Activated CD8-positive, alpha-beta memory T cell treated with anti-CD3 and anti-CD28 coated beads, Interleukin-2, amount 10 ng/mL, durations not matched to agents 7 days and 5 days (primary cell): Measurements from ENCODE around the gene PCK2. TPM values are rescaled to one million over a fixed set of nuclear protein-coding genes. Genes with fewer than 3 reads are reported as not detected.

Experiments used
- ATAC-seq: fragments of 150-1000 bp; cut with Tn5 transposase; one replicate; pipeline ENCODE4 v1.10.0; 2021; ENCODE audit warnings: moderate library complexity
- CTCF ChIA-PET: fragments of 350-600 bp; sonication (Branson Sonifier 250); formaldehyde crosslinking; loops from one replicate; lab custom pipeline; 2021; ENCODE audit warnings: antibody characterized with exemption; lab: Charles Lee
- DNase-seq: peaks from one replicate; pipeline ENCODE4 v3.0.0-alpha.2; 2020
- H3K27ac Mint-ChIP-seq: one replicate; pipeline ENCODE4 v1.8.0; 2021; ENCODE audit warnings: mild to moderate bottlenecking, mixed read lengths
- H3K27me3 Mint-ChIP-seq: one replicate; pipeline ENCODE4 v1.8.0; 2021; ENCODE audit warnings: mixed read lengths
- H3K36me3 Mint-ChIP-seq: one replicate; pipeline ENCODE4 v1.8.0; 2021; ENCODE audit warnings: mild to moderate bottlenecking, mixed read lengths
- H3K4me1 Mint-ChIP-seq: one replicate; pipeline ENCODE4 v1.8.0; 2021; ENCODE audit warnings: mixed read lengths
- H3K4me3 Mint-ChIP-seq: one replicate; pipeline ENCODE4 v1.8.0; 2021; ENCODE audit warnings: mild to moderate bottlenecking, moderate library complexity, mixed read lengths
- H3K9me3 Mint-ChIP-seq: one replicate; pipeline ENCODE4 v1.8.0; 2022; ENCODE audit warnings: low read depth, mixed read lengths
- total RNA-seq, 2 experiments: library from RNA; stranded (reverse); gene quantifications; one replicate each; pipeline ENCODE4 v1.2.3, GENCODE V29; 2021

The PCK2 gene
- total RNA-seq, 2 experiments from 2014 or later: 61.7 to 87.0 TPM

- H3K4me1 Mint-ChIP-seq: peaks cover 13% of the 10 kb centered on the region
- no peaks in the 10 kb centered on the region for H3K36me3 Mint-ChIP-seq
- CTCF ChIA-PET: interaction anchor here (0.8 to 4.7 kb wide), 7 partner anchors 10 to 31 kb away, joined by 3 to 78 read pairs (median 14); partner anchors contain the start of genes CARMIL3 and PCK2
- no peak for ATAC-seq
- peak overlapping the region; percentile 75 for H3K4me3 Mint-ChIP-seq
- peak overlapping the region; percentile 77 for H3K27ac Mint-ChIP-seq
- no peaks in the 10 kb centered on the region for H3K27me3 Mint-ChIP-seq
- DNase-seq: no peak
- no peaks in the 10 kb centered on the region for H3K9me3 Mint-ChIP-seq
These were observed 11.6 kb upstream of the PCK2 start for GRCh38 chr14:24082411-24083080.

GRCh38 chr14:24083462-24083861, 10.6 kb upstream of the PCK2 start:
- no peak overlapping the region for H3K4me3 Mint-ChIP-seq
- H3K36me3 Mint-ChIP-seq: no peaks in the 10 kb centered on the region
- H3K27me3 Mint-ChIP-seq: no peaks in the 10 kb centered on the region
- H3K4me1 Mint-ChIP-seq: peaks cover 13% of the 10 kb centered on the region
- DNase-seq (no peak), ATAC-seq (no peak)
- H3K9me3 Mint-ChIP-seq: no peaks in the 10 kb centered on the region
- H3K27ac Mint-ChIP-seq: no peak overlapping the region
- CTCF ChIA-PET: interaction anchor here (0.9 to 4.7 kb wide), 5 partner anchors 9 to 98 kb away, joined by 3 to 78 read pairs (median 18); partner anchors contain the start of gene PCK2

GRCh38 chr14:24084440-24084839, 9.7 kb upstream of the PCK2 start:
- ATAC-seq (no peak), DNase-seq (no peak)
- H3K36me3 Mint-ChIP-seq: no peaks in the 10 kb centered on the region
- H3K4me3 Mint-ChIP-seq: no peak overlapping the region
- peaks cover 13% of the 10 kb centered on the region for H3K4me1 Mint-ChIP-seq
- no peaks in the 10 kb centered on the region for H3K9me3 Mint-ChIP-seq
- no peaks in the 10 kb centered on the region for H3K27me3 Mint-ChIP-seq
- CTCF ChIA-PET: interaction anchor here (3.9 kb wide), 1 partner anchor 27 kb away, joined by 18 read pairs; no protein-coding TSS in a partner anchor
- no peak overlapping the region for H3K27ac Mint-ChIP-seq

- no peaks in the 10 kb centered on the region for H3K36me3 Mint-ChIP-seq
- no peaks in the 10 kb centered on the region for H3K27me3 Mint-ChIP-seq
- no peak overlapping the region for H3K4me3 Mint-ChIP-seq
- peaks cover 12% of the 10 kb centered on the region for H3K4me1 Mint-ChIP-seq
- no peak overlapping the region for H3K27ac Mint-ChIP-seq
- no peaks in the 10 kb centered on the region for H3K9me3 Mint-ChIP-seq
- CTCF ChIA-PET: interaction anchor here (0.9 to 3.9 kb wide), 3 partner anchors 9 to 28 kb away, joined by 3 to 18 read pairs (median 9); partner anchors contain the start of gene PCK2
- DNase-seq: no peak
- ATAC-seq: no peak
These were observed 8.9 kb upstream of the PCK2 start for GRCh38 chr14:24085215-24085614.

- CTCF ChIA-PET: interaction anchor here (2.1 to 3.9 kb wide), 2 partner anchors 22 to 29 kb away, joined by 9 to 18 read pairs; no protein-coding TSS in a partner anchor
- H3K4me1 Mint-ChIP-seq: peaks cover 8% of the 10 kb centered on the region
- H3K27me3 Mint-ChIP-seq: no peaks in the 10 kb centered on the region
- no peaks in the 10 kb centered on the region for H3K9me3 Mint-ChIP-seq
- H3K36me3 Mint-ChIP-seq: no peaks in the 10 kb centered on the region
- H3K27ac Mint-ChIP-seq: no peak overlapping the region
- no peak for ATAC-seq
- no peak overlapping the region for H3K4me3 Mint-ChIP-seq
- no peak for DNase-seq
These were observed 7.7 kb upstream of the PCK2 start for GRCh38 chr14:24086193-24086955.

- H3K36me3 Mint-ChIP-seq: no peaks in the 10 kb centered on the region
- H3K27me3 Mint-ChIP-seq: no peaks in the 10 kb centered on the region
- H3K4me3 Mint-ChIP-seq: no peak overlapping the region
- no peak overlapping the region for H3K27ac Mint-ChIP-seq
- no peaks in the 10 kb centered on the region for H3K9me3 Mint-ChIP-seq
- DNase-seq: no peak
- CTCF ChIA-PET: interaction anchor here (2.1 to 3.9 kb wide), 2 partner anchors 21 to 29 kb away, joined by 9 to 18 read pairs; no protein-coding TSS in a partner anchor
- H3K4me1 Mint-ChIP-seq: peaks cover 5% of the 10 kb centered on the region
- no peak for ATAC-seq
These were observed 7.1 kb upstream of the PCK2 start for GRCh38 chr14:24087004-24087403.

- Mint-ChIP-seq H3K4me1 (peaks cover 7% of the 10 kb centered on the region), H3K4me3 (no peak overlapping the region), H3K27me3 (no peaks in the 10 kb centered on the region), H3K36me3 (no peaks in the 10 kb centered on the region), H3K27ac (no peak overlapping the region), H3K9me3 (no peaks in the 10 kb centered on the region)
- CTCF ChIA-PET: interaction anchor here (0.5 to 1.7 kb wide), 2 partner anchors 30 to 355 kb away, joined by 3 to 11 read pairs; no protein-coding TSS in a partner anchor
- ATAC-seq (no peak), DNase-seq (no peak)
These were observed 6.0 kb upstream of the PCK2 start for GRCh38 chr14:24088095-24088494.

GRCh38 chr14:24089890-24090289, 4.2 kb upstream of the PCK2 start:
- ATAC-seq: no peak
- H3K36me3 Mint-ChIP-seq: peaks cover 2% of the 10 kb centered on the region

GRCh38 chr14:24092110-24092504, 2.0 kb upstream of the PCK2 start:
- H3K4me1 Mint-ChIP-seq: peaks cover 29% of the 10 kb centered on the region
- ATAC-seq (no peak), DNase-seq (no peak)
- CTCF ChIA-PET: interaction anchor here (1.2 to 12.1 kb wide), 6 partner anchors 11 to 69 kb away, joined by 4 to 225 read pairs (median 57); partner anchors contain the start of gene IRF9
- H3K27me3 Mint-ChIP-seq: no peaks in the 10 kb centered on the region
- H3K9me3 Mint-ChIP-seq: no peaks in the 10 kb centered on the region
- H3K36me3 Mint-ChIP-seq: peaks cover 18% of the 10 kb centered on the region
- H3K4me3 Mint-ChIP-seq: no peak overlapping the region
- H3K27ac Mint-ChIP-seq: no peak overlapping the region

More at GRCh38 chr14:24089890-24090289, 4.2 kb upstream of the PCK2 start:
- no peak for DNase-seq
- Mint-ChIP-seq H3K27me3 (no peaks in the 10 kb centered on the region), H3K4me1 (peaks cover 15% of the 10 kb centered on the region), H3K9me3 (no peaks in the 10 kb centered on the region), H3K4me3 (no peak overlapping the region), H3K27ac (no peak overlapping the region)
- CTCF ChIA-PET: interaction anchor here (0.9 to 12.1 kb wide), 25 partner anchors 9 to 484 kb away, joined by 3 to 225 read pairs (median 6); partner anchors contain the start of genes CARMIL3, DCAF11, DHRS4L2 and IRF9

- DNase-seq: no peak
- Mint-ChIP-seq H3K9me3 (no peaks in the 10 kb centered on the region), H3K4me3 (peak overlapping the region; percentile 99), H3K27ac (peak overlapping the region; percentile 99), H3K27me3 (no peaks in the 10 kb centered on the region), H3K36me3 (peaks cover 18% of the 10 kb centered on the region), H3K4me1 (peaks cover 29% of the 10 kb centered on the region)
- CTCF ChIA-PET: interaction anchor here (1.2 to 12.1 kb wide), 9 partner anchors 12 to 503 kb away, joined by 3 to 225 read pairs (median 11); partner anchors contain the start of genes DCAF11, IRF9 and NRL
- ATAC-seq: no peak
These were observed 1.5 kb upstream of the PCK2 start for GRCh38 chr14:24092505-24093206.

- Mint-ChIP-seq H3K9me3 (no peaks in the 10 kb centered on the region), H3K36me3 (peaks cover 22% of the 10 kb centered on the region)
These were observed 757 bp upstream of the PCK2 start for GRCh38 chr14:24093207-24093900.

GRCh38 chr14:24094841-24095270, 745 bp downstream of the PCK2 start:
- ATAC-seq (peak; percentile 2), DNase-seq (peak; percentile 46)
- H3K4me1 Mint-ChIP-seq: peaks cover 33% of the 10 kb centered on the region
- peak overlapping the region; percentile 99 for H3K27ac Mint-ChIP-seq
- no peaks in the 10 kb centered on the region for H3K9me3 Mint-ChIP-seq
- peaks cover 28% of the 10 kb centered on the region for H3K36me3 Mint-ChIP-seq
- peak overlapping the region; percentile 99 for H3K4me3 Mint-ChIP-seq
- no peaks in the 10 kb centered on the region for H3K27me3 Mint-ChIP-seq
- CTCF ChIA-PET: interaction anchor here (0.7 to 12.1 kb wide), 9 partner anchors 11 to 213 kb away, joined by 3 to 225 read pairs (median 10); partner anchors contain the start of genes DCAF11, EMC9, IRF9 and NRL

More at GRCh38 chr14:24093207-24093900, 757 bp upstream of the PCK2 start:
- peak overlapping the region; percentile 99 for H3K4me3 Mint-ChIP-seq
- DNase-seq (no peak), ATAC-seq (no peak)
- H3K27ac Mint-ChIP-seq: peak overlapping the region; percentile 99
- CTCF ChIA-PET: interaction anchor here (0.8 to 12.1 kb wide), 12 partner anchors 8 to 534 kb away, joined by 3 to 225 read pairs (median 8); partner anchors contain the start of genes DCAF11, EMC9, IRF9 and NRL
- H3K27me3 Mint-ChIP-seq: no peaks in the 10 kb centered on the region
- peaks cover 33% of the 10 kb centered on the region for H3K4me1 Mint-ChIP-seq
